HG03460 (cell line): ENCODE results near the gene MAFB.
"Not testable (repeated sequence)": the region's sequence is repeated elsewhere in the genome, so short reads cannot be mapped to it uniquely, and the experiment has no call there.

ENCODE experiments used
- ATAC-seq: cut with Tn5 transposase; IDR thresholded peaks from one replicate; pipeline ENCODE4 v1.9.1; 2021; ENCODE audit not compliant: unreplicated experiment

Gene MAFB

GRCh38 chr20:40689100-40689942 is at the start of gene MAFB:
MAFB (minus strand) TSS chr20:40689236; CDS start chr20:40688850, 386 bp downstream.
- no peak for ATAC-seq

GRCh38 chr20:40736468-40736867 is 47.4 kb upstream of the MAFB start:
- ATAC-seq = not testable (repeated sequence)

- no peak for ATAC-seq
Measured at GRCh38 chr20:40728996-40729395, 40.0 kb upstream of the MAFB start.

GRCh38 chr20:40728470-40728869 is 39.4 kb upstream of the MAFB start:
- no peak for ATAC-seq

GRCh38 chr20:40727960-40728359 is 38.9 kb upstream of the MAFB start:
- no peak for ATAC-seq

GRCh38 chr20:40726776-40727175 is 37.7 kb upstream of the MAFB start:
- no peak for ATAC-seq

GRCh38 chr20:40724566-40724965 is 35.5 kb upstream of the MAFB start:
- ATAC-seq = no peak

GRCh38 chr20:40720826-40721225 is 31.8 kb upstream of the MAFB start:
- ATAC-seq = no peak

GRCh38 chr20:40720099-40720498 is 31.1 kb upstream of the MAFB start:
- no peak for ATAC-seq

- ATAC-seq = no peak
Measured at GRCh38 chr20:40718982-40719729, 30.1 kb upstream of the MAFB start.

- ATAC-seq = no peak
Measured at GRCh38 chr20:40718214-40718977, 29.4 kb upstream of the MAFB start.

GRCh38 chr20:40717343-40717865 is 28.4 kb upstream of the MAFB start:
- ATAC-seq = no peak

- ATAC-seq = no peak
Measured at GRCh38 chr20:40715491-40715890, 26.5 kb upstream of the MAFB start.

GRCh38 chr20:40714916-40715315 is 25.9 kb upstream of the MAFB start:
- no peak for ATAC-seq

GRCh38 chr20:40714109-40714508 is 25.1 kb upstream of the MAFB start:
- ATAC-seq = no peak

- no peak for ATAC-seq
Measured at GRCh38 chr20:40713508-40713907, 24.5 kb upstream of the MAFB start.

GRCh38 chr20:40711079-40711478 is 22.0 kb upstream of the MAFB start:
- no peak for ATAC-seq

GRCh38 chr20:40710603-40711002 is 21.6 kb upstream of the MAFB start:
- no peak for ATAC-seq

GRCh38 chr20:40706977-40707582 is 18.0 kb upstream of the MAFB start:
- ATAC-seq = no peak

- ATAC-seq = no peak
Measured at GRCh38 chr20:40705413-40705812, 16.4 kb upstream of the MAFB start.

GRCh38 chr20:40704828-40705227 is 15.8 kb upstream of the MAFB start:
- no peak for ATAC-seq
